ENCODE data around the gene PGPEP1. TPM values are rescaled to one million over a fixed set of nuclear protein-coding genes. Genes with fewer than 3 reads are reported as not detected.

PGPEP1 gene
- total and polyA plus RNA-seq, 10 of the 15 experiments (the other 5 are each of a cell fraction or from before 2014, with no cell fraction given), result 13.8 to 39.4 (median 17.0) TPM

GRCh38 chr19:18385359-18385674 is 44.9 kb downstream of the PGPEP1 start:
- SMC1A ChIA-PET (ENCODE audit: uncharacterized antibody, unreplicated experiment), result interaction anchor here (2.1 kb wide), 1 partner anchor 16 kb away, joined by 4 read pairs; no protein-coding TSS in a partner anchor
- ATAC-seq, result no peak
- 67% methylated on average over 3 of the region's 3 CpGs for WGBS (ENCODE audit: insufficient coverage, insufficient replicate concordance, low lambda C conversion rate, missing lambda C conversion rate)

More at GRCh38 chr19:18385359-18385674, 44.9 kb downstream of the PGPEP1 start:
- intact Hi-C loops (cut with micrococcal nuclease; ENCODE audit: unreplicated experiment), result no loop called here
- no peak overlapping the region for H3K4me2 ChIP-seq (ENCODE audit: control insufficient read depth, insufficient read depth)
- peaks cover 0 to 3% of the 10 kb centered on the region in 2 experiments; a peak in 3 of 4 replicates for H3K27me3 ChIP-seq (replicated peaks in 1 of 2; ENCODE audit: control insufficient read depth in 2 of 2, insufficient read depth in 2 of 2, low read length in 1 of 2)
- no peaks in the 10 kb centered on the region; the same call in 2 of the 3 replicates for H3K9me3 ChIP-seq (replicated peaks; ENCODE audit: control insufficient read depth, insufficient read depth, low read length)
- H4K20me1 ChIP-seq (ENCODE audit: control insufficient read depth, insufficient read depth), result no peaks in the 10 kb centered on the region
- FAIRE-seq (no peak), DNase-seq (ENCODE audit: low read depth, low spot score) (no peak)
- no peak overlapping the region for H3K27ac ChIP-seq (ENCODE audit: control insufficient read depth, insufficient read depth)
- in situ Hi-C loops (cut with MboI), result no loop called here
- TF ChIP-seq NR2C1 (IDR thresholded peaks at IDR 0.05) (no peak), SRF (IDR thresholded peaks at IDR 0.05; ENCODE audit: low read depth in 2 of 2, low read length in 2 of 2) (no peak), ZBTB11 (CRISPR knock-in tag; IDR thresholded peaks at IDR 0.05) (no peak), EGR1 (IDR thresholded peaks at IDR 0.05; ENCODE audit: borderline replicate concordance in 1 of 2, low read depth in 2 of 2, low read length in 2 of 2) (no peak), BHLHE40 (IDR thresholded peaks at IDR 0.05; ENCODE audit: borderline replicate concordance in 1 of 2, low read depth in 2 of 2, low read length in 1 of 2) (no peak), IKZF2 (IDR thresholded peaks at IDR 0.05) (no peak), USF1 (IDR thresholded peaks at IDR 0.05; ENCODE audit: borderline replicate concordance, extremely low read length, insufficient read depth, low read depth, low read length) (no peak), PAX8 (IDR thresholded peaks at IDR 0.05) (no peak), CBX5 (IDR thresholded peaks at IDR 0.05; ENCODE audit: low read depth) (no peak), EP300 (IDR thresholded peaks at IDR 0.05; ENCODE audit: borderline replicate concordance in 1 of 2, control insufficient read depth in 1 of 2, low read depth in 2 of 2, low read length in 2 of 2) (no peak), SKIL (IDR thresholded peaks at IDR 0.05; ENCODE audit: low read depth, poor library complexity, severe bottlenecking) (no peak)
- ChIA-PET POLR2A (no interaction called here), CTCF (interaction anchor here (0.7 to 9.4 kb wide), 11 partner anchors 11 to 161 kb away, joined by 3 to 144 read pairs (median 4); no protein-coding TSS in a partner anchor), RAD21 (ENCODE audit: unreplicated experiment) (interaction anchor here (0.9 to 1.0 kb wide), 2 partner anchors 24 to 29 kb away, joined by 4 read pairs; no protein-coding TSS in a partner anchor)
- no TSS peak for BruUV-seq (replicated peaks)
- H3K4me3 ChIP-seq, result no peak overlapping the region
- H3K9ac ChIP-seq (ENCODE audit: control insufficient read depth, insufficient read depth, low read length), result no peak overlapping the region
- no peak overlapping the region for H2AFZ ChIP-seq (ENCODE audit: control insufficient read depth, low read depth, low read length)
- peaks cover 8% of the 10 kb centered on the region for H3K4me1 ChIP-seq (ENCODE audit: control insufficient read depth, insufficient read depth, low read length)
- no peaks in the 10 kb centered on the region for H3K79me2 ChIP-seq (ENCODE audit: control insufficient read depth, insufficient read depth, low read length)
- H3K36me3 ChIP-seq (ENCODE audit: control insufficient read depth in 2 of 2, insufficient read depth in 2 of 2, low read length in 1 of 2), result no peaks in the 10 kb centered on the region
